Activated T-cell treated with anti-CD3 and anti-CD28 coated beads, Interleukin-2, amount 50 U/mL, for 24 hours (primary cell): ENCODE data around the gene WDFY1.
A peak's percentile ranks its signal among the peaks of the same experiment; 100 is the strongest.
"Not testable (repeated sequence)": the region's sequence is repeated elsewhere in the genome, so short reads cannot be mapped to it uniquely, and the experiment has no call there.

Experiments used
- DNase-seq: peaks from one replicate; pipeline ENCODE4 v3.0.0-alpha.2; 2020
- H3K27ac Mint-ChIP-seq: 2 replicates; pipeline ENCODE4 v1.8.0; 2020; ENCODE audit warnings: mild to moderate bottlenecking, mixed read lengths
- H3K27me3 Mint-ChIP-seq: 2 replicates; pipeline ENCODE4 v1.8.0; 2020; ENCODE audit warnings: mixed read lengths
- H3K36me3 Mint-ChIP-seq: 2 replicates; pipeline ENCODE4 v1.8.0; 2020; ENCODE audit warnings: low read depth, mixed read lengths
- H3K4me1 Mint-ChIP-seq: 2 replicates; pipeline ENCODE4 v1.8.0; 2020; ENCODE audit warnings: low read depth, mixed read lengths
- H3K4me3 Mint-ChIP-seq: 2 replicates; pipeline ENCODE4 v1.8.0; 2020; ENCODE audit warnings: mild to moderate bottlenecking, moderate library complexity, mixed read lengths
- H3K9me3 Mint-ChIP-seq: 2 replicates; pipeline ENCODE4 v1.8.0; 2020; ENCODE audit warnings: mixed read lengths

Gene WDFY1

GRCh38 chr2:223947711-223948205 lies 2.6 kb upstream of the WDFY1 start:
- H3K9me3 Mint-ChIP-seq = no peaks in the 10 kb centered on the region
- DNase-seq = no peak
- peaks cover 71% of the 10 kb centered on the region for H3K4me1 Mint-ChIP-seq
- peaks cover 18% of the 10 kb centered on the region for H3K36me3 Mint-ChIP-seq
- peak overlapping the region; percentile 20 for H3K27ac Mint-ChIP-seq
- H3K27me3 Mint-ChIP-seq = no peaks in the 10 kb centered on the region
- H3K4me3 Mint-ChIP-seq = no peak overlapping the region

GRCh38 chr2:223945755-223946154 lies 620 bp upstream of the WDFY1 start:
- H3K27me3 Mint-ChIP-seq = no peaks in the 10 kb centered on the region
- H3K4me3 Mint-ChIP-seq = peak overlapping the region; percentile 93
- DNase-seq = no peak
- H3K9me3 Mint-ChIP-seq = peaks cover 4% of the 10 kb centered on the region
- peaks cover 67% of the 10 kb centered on the region for H3K4me1 Mint-ChIP-seq
- peak overlapping the region; percentile 87 for H3K27ac Mint-ChIP-seq
- peaks cover 25% of the 10 kb centered on the region for H3K36me3 Mint-ChIP-seq

- Mint-ChIP-seq H3K27ac (peak overlapping the region; percentile 89), H3K27me3 (no peaks in the 10 kb centered on the region), H3K9me3 (peaks cover 11% of the 10 kb centered on the region), H3K4me1 (peaks cover 62% of the 10 kb centered on the region), H3K4me3 (peak overlapping the region; percentile 93), H3K36me3 (peaks cover 37% of the 10 kb centered on the region)
- DNase-seq = peak; percentile 68
Observed at GRCh38 chr2:223944166-223944702, 901 bp downstream of the WDFY1 start.

- DNase-seq = no peak
- peak overlapping the region; percentile 93 for H3K4me3 Mint-ChIP-seq
- H3K27me3 Mint-ChIP-seq = no peaks in the 10 kb centered on the region
- H3K9me3 Mint-ChIP-seq = peaks cover 14% of the 10 kb centered on the region
- peak overlapping the region; percentile 89 for H3K27ac Mint-ChIP-seq
- H3K4me1 Mint-ChIP-seq = peaks cover 64% of the 10 kb centered on the region
- peaks cover 42% of the 10 kb centered on the region for H3K36me3 Mint-ChIP-seq
Observed at GRCh38 chr2:223943561-223944008, 1.6 kb downstream of the WDFY1 start.

GRCh38 chr2:223943135-223943534 lies 2.0 kb downstream of the WDFY1 start:
- no peak for DNase-seq
- H3K9me3 Mint-ChIP-seq = peaks cover 14% of the 10 kb centered on the region
- H3K4me3 Mint-ChIP-seq = peak overlapping the region; percentile 93
- peaks cover 46% of the 10 kb centered on the region for H3K36me3 Mint-ChIP-seq
- H3K27ac Mint-ChIP-seq = peak overlapping the region; percentile 84
- H3K27me3 Mint-ChIP-seq = no peaks in the 10 kb centered on the region
- H3K4me1 Mint-ChIP-seq = peaks cover 66% of the 10 kb centered on the region

GRCh38 chr2:223941579-223942277 lies 3.4 kb downstream of the WDFY1 start:
- peak; percentile 76 for DNase-seq
- Mint-ChIP-seq H3K4me3 (peak overlapping the region; percentile 58), H3K36me3 (peaks cover 48% of the 10 kb centered on the region), H3K4me1 (peaks cover 67% of the 10 kb centered on the region), H3K27ac (peak overlapping the region; percentile 93), H3K27me3 (no peaks in the 10 kb centered on the region), H3K9me3 (peaks cover 14% of the 10 kb centered on the region)

DNA sequence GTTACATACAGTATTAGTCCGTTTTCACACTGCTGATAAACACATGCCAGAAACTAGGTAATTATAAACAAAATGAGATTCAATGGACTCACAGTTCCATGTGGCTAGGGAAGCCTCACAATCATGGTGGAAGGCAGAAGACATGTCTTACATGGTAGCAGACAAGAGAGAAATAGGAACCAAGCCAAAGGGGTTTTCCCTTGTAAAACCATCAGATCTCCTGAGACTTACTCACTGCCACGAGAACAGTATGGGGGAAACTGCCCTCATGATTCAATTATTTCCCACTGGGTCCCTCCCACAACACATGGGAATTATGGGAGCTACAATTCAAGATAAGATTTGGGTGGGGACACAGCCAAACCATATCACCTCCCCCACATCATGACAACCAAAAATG lies 5.7 kb downstream of the WDFY1 start:
- Mint-ChIP-seq H3K9me3 (peaks cover 14% of the 10 kb centered on the region), H3K27ac (peak overlapping the region; percentile 85), H3K4me1 (peaks cover 76% of the 10 kb centered on the region), H3K36me3 (peaks cover 45% of the 10 kb centered on the region)
- H3K4me3 Mint-ChIP-seq, DNase-seq, H3K27me3 Mint-ChIP-seq: not testable (repeated sequence)

- Mint-ChIP-seq H3K27ac (peak overlapping the region; percentile 40), H3K4me1 (peaks cover 78% of the 10 kb centered on the region), H3K4me3 (no peak overlapping the region), H3K9me3 (peaks cover 14% of the 10 kb centered on the region), H3K36me3 (peaks cover 32% of the 10 kb centered on the region), H3K27me3 (no peaks in the 10 kb centered on the region)
- DNase-seq = no peak
Observed at GRCh38 chr2:223937535-223937934, 7.6 kb downstream of the WDFY1 start.

- no peak for DNase-seq
- Mint-ChIP-seq H3K4me1 (peaks cover 79% of the 10 kb centered on the region), H3K9me3 (peaks cover 14% of the 10 kb centered on the region), H3K27ac (peak overlapping the region; percentile 60), H3K4me3 (peak overlapping the region; percentile 0), H3K36me3 (peaks cover 31% of the 10 kb centered on the region), H3K27me3 (no peaks in the 10 kb centered on the region)
Observed at GRCh38 chr2:223936862-223937326, 8.2 kb downstream of the WDFY1 start.

GRCh38 chr2:223935459-223936125 lies 9.5 kb downstream of the WDFY1 start:
- peaks cover 10% of the 10 kb centered on the region for H3K9me3 Mint-ChIP-seq
- H3K36me3 Mint-ChIP-seq = peaks cover 25% of the 10 kb centered on the region
- peak overlapping the region; percentile 2 for H3K27ac Mint-ChIP-seq
- H3K4me1 Mint-ChIP-seq = peaks cover 79% of the 10 kb centered on the region
- no peak overlapping the region for H3K4me3 Mint-ChIP-seq
- DNase-seq = no peak
- H3K27me3 Mint-ChIP-seq = no peaks in the 10 kb centered on the region

GRCh38 chr2:223934870-223935269 lies 10.3 kb downstream of the WDFY1 start:
- H3K4me1 Mint-ChIP-seq = peaks cover 84% of the 10 kb centered on the region
- H3K27me3 Mint-ChIP-seq = no peaks in the 10 kb centered on the region
- H3K36me3 Mint-ChIP-seq = peaks cover 19% of the 10 kb centered on the region
- no peak overlapping the region for H3K27ac Mint-ChIP-seq
- peaks cover 10% of the 10 kb centered on the region for H3K9me3 Mint-ChIP-seq
- no peak overlapping the region for H3K4me3 Mint-ChIP-seq
- DNase-seq = no peak

DNA sequence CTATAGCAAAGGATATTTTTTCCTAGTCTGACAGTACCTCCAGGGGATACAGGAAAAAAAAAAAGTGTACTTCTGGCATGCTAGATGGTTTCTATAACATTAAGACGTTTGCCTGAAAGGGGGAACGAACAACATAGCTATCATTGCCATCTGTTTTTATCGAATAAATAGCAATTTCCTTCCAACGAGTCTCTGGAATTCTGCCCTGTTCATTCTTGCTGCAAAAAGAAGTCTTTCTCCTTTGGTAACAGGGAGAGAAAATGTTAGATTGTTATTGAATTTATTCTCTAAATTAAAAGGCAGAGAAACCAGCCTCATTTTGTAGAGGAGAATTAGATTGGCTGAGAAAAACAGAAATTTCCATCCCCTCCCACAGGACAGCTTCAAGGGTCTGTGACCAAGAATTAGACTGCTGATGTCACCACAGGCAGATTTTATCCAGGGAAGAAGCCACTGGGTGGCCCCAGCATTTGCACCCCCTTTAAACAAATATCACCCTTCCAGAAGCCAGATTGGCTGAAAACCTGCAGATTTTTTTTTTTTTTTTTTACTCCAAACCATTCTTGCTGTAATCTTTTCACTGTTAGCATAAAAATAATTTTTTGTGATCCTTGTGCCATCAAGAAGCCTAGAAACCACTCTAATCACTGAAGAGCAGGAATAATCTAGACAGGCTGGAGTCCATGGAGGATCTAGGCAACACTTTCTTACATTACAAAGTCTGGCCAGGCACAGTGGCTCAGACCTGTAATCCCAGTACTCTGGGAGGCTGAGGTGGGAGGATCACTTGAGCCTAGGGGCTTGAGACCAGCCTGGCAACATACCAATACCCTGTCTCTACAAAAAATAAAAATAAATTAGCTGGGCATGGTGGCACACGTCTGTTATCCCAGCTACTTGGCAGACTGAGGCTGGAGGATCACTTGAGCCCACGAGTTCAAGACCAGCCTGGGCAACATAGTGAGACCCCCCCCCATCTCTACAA lies 12.0 kb downstream of the WDFY1 start:
- peaks cover 79% of the 10 kb centered on the region for H3K4me1 Mint-ChIP-seq
- no peaks in the 10 kb centered on the region for H3K9me3 Mint-ChIP-seq
- H3K27me3 Mint-ChIP-seq = no peaks in the 10 kb centered on the region
- H3K36me3 Mint-ChIP-seq = peaks cover 5% of the 10 kb centered on the region
- no peak for DNase-seq
- no peak overlapping the region for H3K4me3 Mint-ChIP-seq
- no peak overlapping the region for H3K27ac Mint-ChIP-seq

DNA sequence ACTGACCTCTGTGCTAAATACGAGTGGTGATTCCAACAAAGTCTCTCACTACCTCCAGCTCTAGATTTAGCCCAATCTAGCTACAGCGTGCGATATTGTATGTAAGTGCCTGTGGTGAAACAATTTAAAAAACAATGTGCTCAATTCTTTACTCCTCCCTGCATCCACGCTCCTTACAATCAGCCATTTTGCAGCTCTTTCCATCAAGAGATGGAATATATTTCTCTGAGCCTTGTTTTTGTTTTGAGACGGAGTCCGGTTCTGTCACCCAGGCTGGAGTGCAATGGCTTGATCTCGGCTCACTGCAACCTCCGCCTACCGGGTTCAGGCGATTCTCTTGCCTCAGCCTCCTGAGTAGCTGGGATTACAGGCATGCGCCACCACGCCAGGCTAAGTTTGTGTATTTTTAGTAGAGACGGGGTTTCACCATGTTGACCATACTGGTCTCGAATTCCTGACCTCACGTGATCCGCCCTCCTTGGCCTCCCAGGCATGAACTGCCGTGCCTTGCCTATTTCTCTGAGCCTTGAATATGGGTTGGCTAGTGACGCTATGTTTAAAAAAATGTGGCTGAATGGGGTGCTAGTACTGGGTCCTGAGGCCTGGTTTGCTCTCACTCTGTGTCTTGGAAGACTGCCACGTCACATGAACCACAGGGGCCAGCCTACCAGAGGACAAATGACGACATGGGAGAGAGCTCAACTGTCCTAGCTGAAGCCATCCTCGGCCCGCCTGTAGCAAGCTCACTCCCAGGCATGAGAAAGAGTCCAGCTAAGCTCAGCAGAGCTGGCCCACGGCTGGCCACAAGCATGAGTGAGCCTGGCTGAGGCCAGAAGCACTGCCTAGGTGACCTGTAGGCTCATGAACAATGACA lies 14.8 kb downstream of the WDFY1 start:
- Mint-ChIP-seq H3K27ac (peak overlapping the region; percentile 63), H3K36me3 (peaks cover 15% of the 10 kb centered on the region), H3K4me1 (peaks cover 68% of the 10 kb centered on the region), H3K4me3 (peak overlapping the region; percentile 10), H3K9me3 (no peaks in the 10 kb centered on the region), H3K27me3 (no peaks in the 10 kb centered on the region)
- no peak for DNase-seq
